ENCODE results near the gene SMIM14. TPM values are rescaled to one million over a fixed set of nuclear protein-coding genes. Genes with fewer than 3 reads are reported as not detected.
"Not testable (repeated sequence)": the region's sequence is repeated elsewhere in the genome, so short reads cannot be mapped to it uniquely, and the experiment has no call there.

SMIM14 gene
- total and polyA plus RNA-seq, 7 experiments from 2014 or later, result 4.6 to 28.5 (median 13.7) TPM

DNA sequence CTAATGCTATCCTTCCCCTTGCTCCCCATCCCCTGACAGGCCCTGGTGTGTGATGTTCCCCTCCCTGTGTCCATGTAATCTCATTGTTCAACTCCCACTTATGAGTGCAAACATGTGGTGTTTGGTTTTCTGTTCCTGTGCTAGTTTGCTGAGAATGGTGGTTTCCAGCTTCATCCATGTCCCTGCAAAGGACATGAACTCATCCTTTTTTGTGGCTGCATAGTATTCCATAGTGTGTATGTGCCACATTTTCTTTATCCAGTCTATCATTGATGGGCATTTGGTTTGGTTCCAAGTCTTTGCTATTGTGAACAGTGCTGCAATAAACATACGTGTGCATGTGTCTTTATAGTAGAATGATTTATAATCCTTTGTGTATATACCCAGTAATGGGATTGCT, 31.6 kb upstream of the SMIM14 start:
- peaks cover 0 to 16% (median 0%) of the 10 kb centered on the region in 5 donors for H3K27me3 Mint-ChIP-seq
- H3K4me1 Mint-ChIP-seq; H3K27me3 ChIP-seq (ENCODE audit: control insufficient read depth in 2 of 2, insufficient read depth in 2 of 2, low read length in 2 of 2); H3K9me3 ChIP-seq (ENCODE audit: control insufficient read depth in 2 of 3, low read length in 3 of 3); H3K4me3 Mint-ChIP-seq; intact Hi-C loops (cut with micrococcal nuclease); H3K4me1 ChIP-seq (ENCODE audit: control insufficient read depth in 2 of 2, insufficient read depth in 2 of 2, low read length in 2 of 2); H3K36me3 ChIP-seq (ENCODE audit: control insufficient read depth in 2 of 3, insufficient read depth in 3 of 3, low read length in 3 of 3); H3K27ac Mint-ChIP-seq; H3K36me3 Mint-ChIP-seq; DNase-seq; H3K4me3 ChIP-seq (ENCODE audit: low read length); H3K27ac ChIP-seq (ENCODE audit: low read depth, low read length); ATAC-seq; H3K9me3 Mint-ChIP-seq: not testable (repeated sequence)
- ChIA-PET POLR2A (interaction anchor here (0.6 kb wide), 1 partner anchor 1942 kb away, joined by 3 read pairs; no protein-coding TSS in a partner anchor), CTCF (interaction anchor here (0.6 kb wide), 1 partner anchor 94 kb away, joined by 3 read pairs; no protein-coding TSS in a partner anchor)

- no peak overlapping the region for H3K27ac ChIP-seq (ENCODE audit: low read depth, low read length)
- H3K4me3 ChIP-seq (ENCODE audit: low read length), result no peak overlapping the region
- no peak overlapping the region for H3K4me3 Mint-ChIP-seq
- H3K27me3 ChIP-seq (ENCODE audit: control insufficient read depth in 2 of 2, insufficient read depth in 2 of 2, low read length in 2 of 2), result no peaks in the 10 kb centered on the region
- H3K27ac Mint-ChIP-seq, result no peak overlapping the region
- CTCF ChIA-PET, result interaction anchor here (1.1 kb wide), 1 partner anchor 18 kb away, joined by 3 read pairs; no protein-coding TSS in a partner anchor
- peaks cover 0 to 2% (median 0%) of the 10 kb centered on the region in 11 donors for H3K9me3 Mint-ChIP-seq
- H3K27me3 Mint-ChIP-seq, result peaks cover 0 to 16% (median 0%) of the 10 kb centered on the region in 5 donors
- H3K36me3 ChIP-seq (ENCODE audit: control insufficient read depth in 2 of 3, insufficient read depth in 3 of 3, low read length in 3 of 3), result no peaks in the 10 kb centered on the region
- H3K4me1 ChIP-seq (ENCODE audit: control insufficient read depth in 2 of 2, insufficient read depth in 2 of 2, low read length in 2 of 2), result no peaks in the 10 kb centered on the region
- POLR2A ChIA-PET, result interaction anchor here (0.6 kb wide), 1 partner anchor 601 kb away, joined by 3 read pairs; no protein-coding TSS in a partner anchor
- peaks cover 0 to 3% (median 0%) of the 10 kb centered on the region in 5 donors for H3K36me3 Mint-ChIP-seq
- intact Hi-C loops (cut with micrococcal nuclease), result no loop called here
- H3K9me3 ChIP-seq (ENCODE audit: control insufficient read depth in 2 of 3, low read length in 3 of 3), result no peaks in the 10 kb centered on the region
- DNase-seq, result no peak
- H3K4me1 Mint-ChIP-seq, result no peaks in the 10 kb centered on the region
- ATAC-seq, result no peak
Measured at GRCh38 chr4:39668887-39669286, 30.2 kb upstream of the SMIM14 start.

DNA sequence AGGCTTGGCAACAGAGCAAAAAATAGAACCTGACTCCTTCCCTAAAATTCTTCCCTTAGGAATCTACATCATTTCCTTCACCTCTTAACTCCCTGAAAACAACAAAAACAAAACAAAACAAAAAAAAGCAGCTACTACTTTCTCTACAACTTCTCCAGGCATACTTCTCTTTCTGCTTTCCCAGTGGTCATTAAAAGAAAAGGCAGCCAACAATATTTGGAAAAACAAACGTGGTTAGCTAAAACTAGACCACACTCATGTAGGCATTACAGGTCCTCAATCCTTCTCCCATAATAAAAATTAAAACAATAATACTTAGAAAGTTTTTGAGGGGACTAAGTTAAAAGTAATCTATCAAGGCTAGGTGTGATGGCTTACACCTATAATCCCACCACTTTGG, 29.0 kb upstream of the SMIM14 start:
- no peak overlapping the region for H3K27ac ChIP-seq (ENCODE audit: low read depth, low read length)
- peaks cover 0 to 2% (median 0%) of the 10 kb centered on the region in 11 donors for H3K9me3 Mint-ChIP-seq
- H3K36me3 ChIP-seq (ENCODE audit: control insufficient read depth in 2 of 3, insufficient read depth in 3 of 3, low read length in 3 of 3), result no peaks in the 10 kb centered on the region
- ChIA-PET CTCF (no interaction called here), POLR2A (no interaction called here)
- H3K4me3 ChIP-seq (ENCODE audit: low read length), result no peak overlapping the region
- no peaks in the 10 kb centered on the region for H3K4me1 ChIP-seq (ENCODE audit: control insufficient read depth in 2 of 2, insufficient read depth in 2 of 2, low read length in 2 of 2)
- DNase-seq, result no peak
- H3K27me3 ChIP-seq (ENCODE audit: control insufficient read depth in 2 of 2, insufficient read depth in 2 of 2, low read length in 2 of 2), result no peaks in the 10 kb centered on the region
- peaks cover 0 to 9% (median 0%) of the 10 kb centered on the region in 5 donors for H3K27me3 Mint-ChIP-seq
- no peak overlapping the region for H3K4me3 Mint-ChIP-seq
- ATAC-seq, result no peak
- no peaks in the 10 kb centered on the region for H3K9me3 ChIP-seq (ENCODE audit: control insufficient read depth in 2 of 3, low read length in 3 of 3)
- H3K36me3 Mint-ChIP-seq, result peaks cover 0 to 3% (median 0%) of the 10 kb centered on the region in 5 donors
- H3K4me1 Mint-ChIP-seq, result no peaks in the 10 kb centered on the region
- intact Hi-C loops (cut with micrococcal nuclease), result no loop called here
- no peak overlapping the region for H3K27ac Mint-ChIP-seq

DNA sequence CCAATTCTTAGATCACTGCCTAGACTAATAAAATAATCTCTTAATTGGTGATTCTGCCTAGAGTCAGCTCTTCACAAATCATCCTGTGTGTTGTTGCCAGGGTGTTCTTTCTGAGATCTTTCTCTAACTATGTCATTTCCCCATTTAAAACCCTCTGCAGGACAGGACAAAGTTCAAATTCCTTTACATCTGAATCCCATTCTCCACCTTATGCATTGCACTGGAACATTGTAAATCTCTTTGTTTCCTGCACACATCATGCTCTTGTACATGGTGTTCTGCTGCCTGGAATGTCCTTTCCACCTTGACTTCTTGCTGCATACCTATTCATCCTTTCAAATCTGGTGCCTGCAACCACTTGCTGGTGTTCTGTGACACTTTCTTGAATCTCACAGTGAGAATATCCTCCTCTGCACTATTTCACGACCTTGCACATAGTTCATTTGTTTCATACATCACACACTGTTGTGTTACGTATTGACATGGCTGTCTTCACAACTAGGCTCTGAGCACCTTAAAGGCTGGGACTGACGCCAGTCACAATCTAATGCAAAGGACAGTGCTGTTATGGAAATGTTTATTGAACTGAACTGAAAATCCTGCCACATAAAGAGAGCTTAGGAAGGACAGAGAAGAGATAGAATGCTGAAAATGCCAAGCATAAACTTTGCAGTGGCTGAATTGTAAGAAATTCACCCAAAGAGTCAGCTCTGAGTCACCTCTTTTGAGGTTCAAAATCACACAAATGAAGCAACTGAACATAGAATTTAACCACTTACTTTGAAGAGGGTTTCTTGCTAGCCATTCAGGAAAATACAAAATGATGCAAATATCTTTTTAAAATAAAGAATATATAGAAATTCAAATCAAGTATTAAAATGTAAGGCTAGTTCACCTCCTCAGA, 26.4 kb upstream of the SMIM14 start:
- Histone ChIP-seq H3K36me3 (ENCODE audit: control insufficient read depth in 2 of 3, insufficient read depth in 3 of 3, low read length in 3 of 3) (no peaks in the 10 kb centered on the region), H3K4me1 (ENCODE audit: control insufficient read depth in 2 of 2, insufficient read depth in 2 of 2, low read length in 2 of 2) (no peaks in the 10 kb centered on the region), H3K27ac (ENCODE audit: low read depth, low read length) (no peak overlapping the region), H3K27me3 (ENCODE audit: control insufficient read depth in 2 of 2, insufficient read depth in 2 of 2, low read length in 2 of 2) (no peaks in the 10 kb centered on the region), H3K9me3 (ENCODE audit: control insufficient read depth in 2 of 3, low read length in 3 of 3) (no peaks in the 10 kb centered on the region), H3K4me3 (ENCODE audit: low read length) (no peak overlapping the region)
- no peaks in the 10 kb centered on the region for H3K4me1 Mint-ChIP-seq
- ATAC-seq (no peak), DNase-seq (no peak)
- H3K27ac Mint-ChIP-seq, result no peak overlapping the region
- no peaks in the 10 kb centered on the region for H3K9me3 Mint-ChIP-seq
- CTCF ChIA-PET, result interaction anchor here (0.6 kb wide), 1 partner anchor 65 kb away, joined by 3 read pairs; no protein-coding TSS in a partner anchor
- no peak overlapping the region for H3K4me3 Mint-ChIP-seq
- intact Hi-C loops (cut with micrococcal nuclease), result no loop called here
- H3K27me3 Mint-ChIP-seq, result peaks cover 0 to 3% (median 0%) of the 10 kb centered on the region in 5 donors
- peaks cover 0 to 3% (median 0%) of the 10 kb centered on the region in 5 donors for H3K36me3 Mint-ChIP-seq
- POLR2A ChIA-PET, result no interaction called here

DNA sequence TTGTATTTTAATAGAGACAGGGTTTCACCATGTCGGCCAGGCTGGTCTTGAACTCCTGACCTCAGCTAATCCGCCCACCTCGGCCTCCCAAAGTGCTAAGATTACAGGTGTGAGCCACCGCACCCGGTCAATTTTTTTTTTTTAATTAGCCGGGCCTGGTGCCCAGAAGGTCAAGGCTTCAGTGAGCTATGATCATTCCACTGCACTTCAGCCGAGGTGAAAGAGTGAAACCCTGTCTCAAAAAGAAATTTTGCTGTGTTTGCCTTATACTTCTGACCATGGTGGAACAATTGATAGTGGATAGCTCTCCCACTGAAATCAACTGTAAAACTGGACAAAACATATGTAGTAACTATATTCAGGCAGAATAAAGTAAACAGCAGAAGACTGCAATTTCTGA, 24.0 kb upstream of the SMIM14 start:
- ChIA-PET CTCF (no interaction called here), POLR2A (no interaction called here)
- Histone ChIP-seq H3K27ac (ENCODE audit: low read depth, low read length) (no peak overlapping the region), H3K4me3 (ENCODE audit: low read length) (no peak overlapping the region), H3K4me1 (ENCODE audit: control insufficient read depth in 2 of 2, insufficient read depth in 2 of 2, low read length in 2 of 2) (no peaks in the 10 kb centered on the region), H3K27me3 (ENCODE audit: control insufficient read depth in 2 of 2, insufficient read depth in 2 of 2, low read length in 2 of 2) (no peaks in the 10 kb centered on the region), H3K9me3 (ENCODE audit: control insufficient read depth in 2 of 3, low read length in 3 of 3) (no peaks in the 10 kb centered on the region), H3K36me3 (ENCODE audit: control insufficient read depth in 2 of 3, insufficient read depth in 3 of 3, low read length in 3 of 3) (no peaks in the 10 kb centered on the region)
- Mint-ChIP-seq H3K9me3 (no peaks in the 10 kb centered on the region), H3K27me3 (peaks cover 0 to 2% (median 0%) of the 10 kb centered on the region in 5 donors), H3K4me3 (no peak overlapping the region), H3K27ac (no peak overlapping the region), H3K36me3 (peaks cover 0 to 3% (median 0%) of the 10 kb centered on the region in 5 donors), H3K4me1 (peaks cover 0 to 2% (median 0%) of the 10 kb centered on the region in 7 donors)
- no peak for DNase-seq
- intact Hi-C loops (cut with micrococcal nuclease), result no loop called here
- no peak for ATAC-seq

- Mint-ChIP-seq H3K4me3 (no peak overlapping the region), H3K27ac (no peak overlapping the region), H3K9me3 (no peaks in the 10 kb centered on the region), H3K4me1 (peaks cover 0 to 7% (median 0%) of the 10 kb centered on the region in 7 donors), H3K27me3 (no peaks in the 10 kb centered on the region), H3K36me3 (peaks cover 0 to 3% (median 0%) of the 10 kb centered on the region in 5 donors)
- Histone ChIP-seq H3K27ac (ENCODE audit: low read depth, low read length) (no peak overlapping the region), H3K9me3 (ENCODE audit: control insufficient read depth in 2 of 3, low read length in 3 of 3) (no peaks in the 10 kb centered on the region), H3K4me3 (ENCODE audit: low read length) (no peak overlapping the region), H3K27me3 (ENCODE audit: control insufficient read depth in 2 of 2, insufficient read depth in 2 of 2, low read length in 2 of 2) (no peaks in the 10 kb centered on the region), H3K4me1 (ENCODE audit: control insufficient read depth in 2 of 2, insufficient read depth in 2 of 2, low read length in 2 of 2) (no peaks in the 10 kb centered on the region), H3K36me3 (ENCODE audit: control insufficient read depth in 2 of 3, insufficient read depth in 3 of 3, low read length in 3 of 3) (no peaks in the 10 kb centered on the region)
- ATAC-seq (no peak), DNase-seq (no peak)
- CTCF ChIA-PET, result no interaction called here
- intact Hi-C loops (cut with micrococcal nuclease), result no loop called here
- POLR2A ChIA-PET, result no interaction called here
Measured at GRCh38 chr4:39660757-39661156, 22.1 kb upstream of the SMIM14 start.

Data from naive thymus-derived CD4-positive, alpha-beta T cell (primary cell).